Calu3 (cell line): Measurements from ENCODE around the gene CAPN10. TPM values are rescaled to one million over a fixed set of nuclear protein-coding genes. Genes with fewer than 3 reads are reported as not detected.

Source experiments
- BruUV-seq: library from RNA; stranded (reverse); fragments of 400-500 nt; replicated peaks from 2 replicates; lab custom pipeline; 2021; lab: Mats Ljungman, UMichigan
- CTCF ChIA-PET: fragments of 300-600 bp; sonication (Branson Sonifier 250); formaldehyde crosslinking; loops from one replicate; lab custom pipeline; 2022; ENCODE audit warnings: antibody characterized with exemption; lab: Charles Lee
- DNase-seq: peaks from one replicate; pipeline ENCODE4 v3.0.0; 2022
- H3K27ac Mint-ChIP-seq: one replicate; pipeline ENCODE4 v1.8.0; 2022; ENCODE audit warnings: mixed read lengths; ENCODE audit not compliant: unreplicated experiment
- H3K27me3 Mint-ChIP-seq: one replicate; pipeline ENCODE4 v1.8.0; 2022; ENCODE audit warnings: mixed read lengths; ENCODE audit not compliant: unreplicated experiment
- H3K36me3 Mint-ChIP-seq: one replicate; pipeline ENCODE4 v1.8.0; 2022; ENCODE audit warnings: mild to moderate bottlenecking, moderate library complexity, mixed read lengths; ENCODE audit not compliant: insufficient read depth, unreplicated experiment
- H3K4me1 Mint-ChIP-seq: one replicate; pipeline ENCODE4 v1.8.0; 2022; ENCODE audit warnings: mild to moderate bottlenecking, low read depth, mixed read lengths; ENCODE audit not compliant: unreplicated experiment
- H3K4me3 Mint-ChIP-seq: one replicate; pipeline ENCODE4 v1.8.0; 2022; ENCODE audit warnings: mild to moderate bottlenecking, low read depth, moderate library complexity, mixed read lengths; ENCODE audit not compliant: unreplicated experiment
- H3K9me3 Mint-ChIP-seq: one replicate; pipeline ENCODE4 v1.8.0; 2022; ENCODE audit warnings: low read depth, mixed read lengths; ENCODE audit not compliant: unreplicated experiment
- intact Hi-C: fragments of 100-400 bp; cut with micrococcal nuclease; formaldehyde crosslinking; loops from one replicate; pipeline ENCODE4 v1.10.0; 2022; ENCODE audit not compliant: unreplicated experiment
- total RNA-seq: library from RNA; stranded (reverse); gene quantifications from 2 replicates; pipeline ENCODE4 v1.2.3, GENCODE V29; 2022
- TF ChIP-seq, protein P1 (sequence below): fragments of 200-600 bp; IDR thresholded peaks from one replicate; pipeline ENCODE4 v1.8.0; 2022; ENCODE audit warnings: antibody characterized with exemption; ENCODE audit not compliant: unreplicated experiment

Gene CAPN10
- total RNA-seq, 1 experiment from 2014 or later: 49.3 TPM

DNA sequence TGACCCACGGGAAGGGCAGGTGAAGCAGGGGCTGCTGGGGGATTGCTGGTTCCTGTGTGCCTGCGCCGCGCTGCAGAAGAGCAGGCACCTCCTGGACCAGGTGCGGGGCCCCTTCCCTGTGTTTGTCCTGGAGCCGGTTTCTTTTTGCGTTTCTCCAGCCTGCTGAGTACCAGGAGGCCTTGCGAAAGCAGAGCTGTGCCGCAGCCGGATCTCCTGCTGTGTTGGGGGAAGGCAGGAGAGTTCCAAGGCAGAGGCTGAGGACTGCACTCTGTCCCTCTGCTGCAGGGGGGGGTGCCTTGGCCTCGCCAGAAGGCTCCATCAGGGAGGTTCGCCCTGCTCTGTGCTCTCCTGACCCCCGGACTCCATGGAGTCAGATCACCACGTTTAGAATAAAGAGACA is 2.8 kb downstream of the CAPN10 start:
- peaks cover 22% of the 10 kb centered on the region for H3K36me3 Mint-ChIP-seq
- H3K9me3 Mint-ChIP-seq: no peaks in the 10 kb centered on the region
- no peak for DNase-seq
- CTCF ChIA-PET: interaction anchor here (1.2 to 1.7 kb wide), 4 partner anchors 10 to 28 kb away, joined by 3 to 7 read pairs (median 4); no protein-coding TSS in a partner anchor
- no peaks in the 10 kb centered on the region for H3K27me3 Mint-ChIP-seq
- H3K4me3 Mint-ChIP-seq: no peak overlapping the region
- H3K27ac Mint-ChIP-seq: no peak overlapping the region
- no TSS peak for BruUV-seq
- intact Hi-C loops: no loop called here
- peaks cover 27% of the 10 kb centered on the region for H3K4me1 Mint-ChIP-seq
- TF ChIP-seq, protein P1, sequence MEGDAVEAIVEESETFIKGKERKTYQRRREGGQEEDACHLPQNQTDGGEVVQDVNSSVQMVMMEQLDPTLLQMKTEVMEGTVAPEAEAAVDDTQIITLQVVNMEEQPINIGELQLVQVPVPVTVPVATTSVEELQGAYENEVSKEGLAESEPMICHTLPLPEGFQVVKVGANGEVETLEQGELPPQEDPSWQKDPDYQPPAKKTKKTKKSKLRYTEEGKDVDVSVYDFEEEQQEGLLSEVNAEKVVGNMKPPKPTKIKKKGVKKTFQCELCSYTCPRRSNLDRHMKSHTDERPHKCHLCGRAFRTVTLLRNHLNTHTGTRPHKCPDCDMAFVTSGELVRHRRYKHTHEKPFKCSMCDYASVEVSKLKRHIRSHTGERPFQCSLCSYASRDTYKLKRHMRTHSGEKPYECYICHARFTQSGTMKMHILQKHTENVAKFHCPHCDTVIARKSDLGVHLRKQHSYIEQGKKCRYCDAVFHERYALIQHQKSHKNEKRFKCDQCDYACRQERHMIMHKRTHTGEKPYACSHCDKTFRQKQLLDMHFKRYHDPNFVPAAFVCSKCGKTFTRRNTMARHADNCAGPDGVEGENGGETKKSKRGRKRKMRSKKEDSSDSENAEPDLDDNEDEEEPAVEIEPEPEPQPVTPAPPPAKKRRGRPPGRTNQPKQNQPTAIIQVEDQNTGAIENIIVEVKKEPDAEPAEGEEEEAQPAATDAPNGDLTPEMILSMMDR: no peak

DNA sequence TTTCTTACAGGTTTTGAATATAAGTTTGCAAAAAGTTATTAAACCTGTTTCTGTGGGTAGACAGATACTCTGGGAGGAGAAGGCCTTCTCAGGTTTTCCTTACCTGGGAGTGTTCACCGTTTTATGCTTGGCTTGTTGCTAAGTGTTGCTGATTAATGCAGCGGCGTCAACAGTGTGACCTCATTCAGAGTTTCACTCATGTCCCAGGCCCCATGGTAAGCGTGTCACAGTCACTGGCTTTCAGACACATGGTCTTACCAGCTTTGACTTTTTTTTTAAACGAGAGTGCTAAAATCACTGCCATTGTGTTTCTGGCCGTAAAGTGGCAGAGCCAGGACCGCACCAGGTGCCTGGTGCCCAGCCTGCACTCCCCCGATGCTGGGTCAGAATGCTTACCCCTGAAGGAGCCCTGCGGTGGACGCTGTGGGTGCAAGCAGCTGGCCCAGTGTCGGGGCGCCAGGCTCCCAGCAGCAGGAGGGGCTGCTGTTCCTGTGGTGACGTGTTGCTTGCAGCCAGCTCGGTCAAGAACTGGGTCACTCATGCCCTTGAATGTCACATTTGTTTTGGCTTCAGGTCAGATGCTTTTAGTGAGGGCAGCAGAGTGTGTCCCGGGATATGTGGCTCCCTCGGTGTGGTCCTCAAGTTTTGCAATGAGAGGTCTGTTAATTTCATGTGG is 3.5 kb downstream of the CAPN10 start:
- BruUV-seq: no TSS peak
- no peak for DNase-seq
- Mint-ChIP-seq H3K27me3 (no peaks in the 10 kb centered on the region), H3K4me1 (peaks cover 21% of the 10 kb centered on the region), H3K36me3 (peaks cover 22% of the 10 kb centered on the region), H3K9me3 (no peaks in the 10 kb centered on the region), H3K27ac (no peak overlapping the region), H3K4me3 (no peak overlapping the region)
- intact Hi-C loops: no loop called here
- TF ChIP-seq, protein P1: no peak
- CTCF ChIA-PET: interaction anchor here (1.2 kb wide), 1 partner anchor 16 kb away, joined by 3 read pairs; no protein-coding TSS in a partner anchor

DNA sequence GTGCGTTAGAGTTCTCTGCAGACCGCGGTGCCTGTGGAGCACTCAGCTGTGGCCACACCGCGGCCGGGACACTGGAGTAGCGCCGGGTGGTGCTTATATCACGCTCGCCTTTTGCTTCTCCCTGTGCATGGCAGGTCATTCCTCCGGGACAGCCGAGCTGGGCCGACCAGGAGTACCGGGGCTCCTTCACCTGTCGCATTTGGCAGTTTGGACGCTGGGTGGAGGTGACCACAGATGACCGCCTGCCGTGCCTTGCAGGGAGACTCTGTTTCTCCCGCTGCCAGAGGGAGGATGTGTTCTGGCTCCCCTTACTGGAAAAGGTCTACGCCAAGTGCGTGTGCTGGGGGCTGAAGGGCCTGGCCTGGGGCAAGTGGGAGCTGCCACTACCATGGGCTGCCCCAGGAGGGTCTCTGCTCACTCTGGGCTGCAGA is 4.2 kb downstream of the CAPN10 start:
- CTCF ChIA-PET: no interaction called here
- BruUV-seq: no TSS peak
- Mint-ChIP-seq H3K4me1 (peaks cover 19% of the 10 kb centered on the region), H3K4me3 (no peak overlapping the region), H3K36me3 (peaks cover 19% of the 10 kb centered on the region), H3K27ac (no peak overlapping the region), H3K9me3 (no peaks in the 10 kb centered on the region), H3K27me3 (no peaks in the 10 kb centered on the region)
- intact Hi-C loops: no loop called here
- TF ChIP-seq, protein P1: no peak
- no peak for DNase-seq

DNA sequence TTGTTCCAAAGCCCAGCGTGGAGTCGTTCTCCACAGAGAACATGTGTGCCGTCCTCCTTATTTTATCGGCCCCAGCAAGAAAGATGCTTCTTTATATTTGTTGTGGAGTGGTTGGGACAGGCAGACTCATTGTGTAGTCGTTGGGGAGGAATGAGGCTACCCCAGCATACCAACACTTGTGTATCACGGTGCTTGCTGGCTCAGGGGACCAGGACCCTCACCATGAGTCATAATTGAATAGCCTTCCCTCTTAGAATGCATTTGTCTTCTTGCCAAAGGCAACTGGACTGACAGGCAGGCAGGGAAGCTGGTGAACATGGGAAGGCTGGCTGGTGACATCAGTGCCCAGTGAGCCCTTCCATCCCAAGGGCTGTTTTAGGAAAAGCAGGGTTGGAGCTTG is 4.7 kb downstream of the CAPN10 start:
- Mint-ChIP-seq H3K4me1 (peaks cover 19% of the 10 kb centered on the region), H3K4me3 (no peak overlapping the region), H3K27ac (no peak overlapping the region), H3K36me3 (peaks cover 14% of the 10 kb centered on the region), H3K27me3 (no peaks in the 10 kb centered on the region), H3K9me3 (no peaks in the 10 kb centered on the region)
- intact Hi-C loops: no loop called here
- no TSS peak for BruUV-seq
- no peak for DNase-seq
- CTCF ChIA-PET: no interaction called here
- TF ChIP-seq, protein P1: no peak
